Mesodermal cell (in vitro differentiated cells): ENCODE results near the gene FAM43A.
A peak's percentile ranks its signal among the peaks of the same experiment; 100 is the strongest.

Source experiments
- H3K27ac ChIP-seq: 2 replicates; pipeline ENCODE4 v1.7.0; 2013; ENCODE audit warnings: mild to moderate bottlenecking, low read depth, low read length, moderate library complexity; ENCODE audit not compliant: severe bottlenecking
- H3K36me3 ChIP-seq: 2 replicates; pipeline ENCODE4 v1.7.1; 2013; ENCODE audit warnings: mild to moderate bottlenecking, low read length, moderate library complexity; ENCODE audit not compliant: control insufficient read depth, insufficient read depth
- H3K4me1 ChIP-seq: one replicate; pipeline ENCODE4 v1.7.1; 2013; ENCODE audit warnings: mild to moderate bottlenecking, low read length; ENCODE audit not compliant: insufficient read depth, control insufficient read depth, poor library complexity, severe bottlenecking
- H3K4me3 ChIP-seq: 2 replicates; pipeline ENCODE4 v1.7.0; 2013; ENCODE audit warnings: low read length, control low read depth, mild to moderate bottlenecking; ENCODE audit not compliant: insufficient read depth, poor library complexity, severe bottlenecking; ENCODE audit errors: extremely low read depth
- H3K9me3 ChIP-seq: 2 replicates; pipeline ENCODE4 v1.7.1; 2013; ENCODE audit warnings: mild to moderate bottlenecking, low read length, moderate library complexity; ENCODE audit not compliant: control insufficient read depth
- WGBS, 2 experiments: methylation state at CpG; one replicate each; pipeline ENCODE4 v1.1.5; 2013; ENCODE audit warnings: missing lambda C conversion rate in 2 of 2; ENCODE audit not compliant: insufficient coverage in 2 of 2; 5-methylcytosine and 5-hydroxymethylcytosine counted together

The FAM43A gene

GRCh38 chr3:194707147-194707540, 21.5 kb downstream of the FAM43A start:
- Histone ChIP-seq H3K27ac (no peak overlapping the region), H3K36me3 (no peaks in the 10 kb centered on the region), H3K4me1 (peaks cover 15% of the 10 kb centered on the region), H3K4me3 (no peak overlapping the region), H3K9me3 (no peaks in the 10 kb centered on the region)
- WGBS, 2 experiments = 67 to 86% methylated on average over 4 to 6 of the region's 7 CpGs

GRCh38 chr3:194711286-194711685, 25.6 kb downstream of the FAM43A start:
- Histone ChIP-seq H3K27ac (peak overlapping the region; percentile 65), H3K36me3 (no peaks in the 10 kb centered on the region), H3K4me3 (no peak overlapping the region), H3K9me3 (no peaks in the 10 kb centered on the region), H3K4me1 (peaks cover 34% of the 10 kb centered on the region)
- WGBS, 2 experiments = 100% methylated on average over 3 of the region's 3 CpGs

GRCh38 chr3:194711913-194712312, 26.2 kb downstream of the FAM43A start:
- Histone ChIP-seq H3K9me3 (no peaks in the 10 kb centered on the region), H3K27ac (peak overlapping the region; percentile 65), H3K4me1 (peaks cover 28% of the 10 kb centered on the region), H3K36me3 (no peaks in the 10 kb centered on the region), H3K4me3 (no peak overlapping the region)
- WGBS, 2 experiments = 88 to 94% methylated on average over 4 to 6 of the region's 6 CpGs

DNA sequence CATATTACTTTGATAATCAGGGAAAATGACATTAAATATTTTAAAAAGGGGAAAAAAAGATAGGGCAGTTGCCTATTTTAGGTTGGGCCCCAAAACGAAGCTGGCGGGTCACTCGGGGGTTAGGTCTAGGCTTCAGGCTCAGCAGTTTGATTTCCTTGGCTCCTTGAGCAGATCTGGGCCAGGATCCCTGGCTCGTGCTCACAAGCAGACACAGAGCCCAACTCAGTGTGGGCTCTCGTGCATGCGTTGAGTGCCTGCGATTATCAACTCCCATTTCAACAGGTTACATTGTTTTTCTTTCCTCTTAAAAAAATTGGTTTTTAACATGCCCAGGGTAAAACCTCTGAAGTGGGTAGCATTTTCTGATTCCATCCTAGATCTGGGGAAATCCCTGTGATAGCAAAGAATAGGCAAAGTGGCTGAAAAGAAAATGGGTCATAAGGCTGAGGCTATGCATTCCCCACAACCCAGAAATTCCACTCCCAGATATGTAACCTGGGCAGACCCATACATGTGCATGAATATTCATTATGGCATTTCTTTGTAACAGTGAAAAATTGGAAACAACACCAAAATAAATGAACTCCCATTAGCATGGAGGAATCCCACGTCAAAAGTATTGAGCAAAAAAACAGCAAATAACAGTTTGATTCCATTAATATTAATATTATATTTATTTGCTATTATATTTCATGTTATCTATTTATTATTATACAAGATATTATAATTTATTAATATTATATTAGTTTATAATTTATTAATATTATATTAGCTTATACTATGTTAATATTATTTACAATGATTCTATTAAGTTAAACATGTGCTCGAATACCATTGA, 27.8 kb downstream of the FAM43A start:
- 87 to 91% methylated on average over 7 of the region's 9 CpGs for WGBS, 2 experiments
- H3K4me3 ChIP-seq = no peak overlapping the region
- peaks cover 27% of the 10 kb centered on the region for H3K4me1 ChIP-seq
- no peaks in the 10 kb centered on the region for H3K36me3 ChIP-seq
- H3K9me3 ChIP-seq = no peaks in the 10 kb centered on the region
- H3K27ac ChIP-seq = peak overlapping the region; percentile 16

GRCh38 chr3:194714137-194714455, 28.4 kb downstream of the FAM43A start:
- Histone ChIP-seq H3K36me3 (no peaks in the 10 kb centered on the region), H3K9me3 (no peaks in the 10 kb centered on the region), H3K4me1 (peaks cover 27% of the 10 kb centered on the region), H3K4me3 (no peak overlapping the region), H3K27ac (no peak overlapping the region)
- WGBS, 2 experiments = 94 to 96% methylated on average over 5 of the region's 5 CpGs

DNA sequence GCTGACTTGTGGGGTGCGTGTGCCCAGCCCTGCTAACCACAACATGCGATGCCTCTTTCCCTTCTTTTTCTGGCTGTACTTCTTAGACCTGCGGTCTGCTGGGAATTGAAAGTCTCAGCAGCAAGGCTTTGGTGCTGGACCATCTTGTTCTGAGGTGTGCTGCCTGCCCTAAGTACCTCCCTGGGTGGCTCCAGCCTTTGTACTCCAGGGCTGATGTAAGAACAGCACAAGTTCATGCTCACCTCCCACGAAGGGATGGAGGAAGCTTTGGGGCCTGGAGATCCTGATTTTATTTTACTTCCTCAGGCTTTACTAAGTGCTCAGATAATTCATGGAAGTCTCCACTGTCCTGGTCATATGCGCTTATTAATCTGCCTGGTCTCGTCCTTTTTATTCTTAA, 28.9 kb downstream of the FAM43A start:
- H3K4me1 ChIP-seq = peaks cover 27% of the 10 kb centered on the region
- H3K9me3 ChIP-seq = no peaks in the 10 kb centered on the region
- no peak overlapping the region for H3K4me3 ChIP-seq
- H3K36me3 ChIP-seq = no peaks in the 10 kb centered on the region
- 88 to 100% methylated on average over 5 to 6 of the region's 6 CpGs for WGBS, 2 experiments
- no peak overlapping the region for H3K27ac ChIP-seq

- WGBS, 2 experiments = 86 to 90% methylated on average over 4 to 8 of the region's 8 CpGs
- peak overlapping the region; percentile 10 for H3K27ac ChIP-seq
- H3K36me3 ChIP-seq = no peaks in the 10 kb centered on the region
Measured at GRCh38 chr3:194715022-194715800, 29.5 kb downstream of the FAM43A start.

GRCh38 chr3:194718079-194718478, 32.4 kb downstream of the FAM43A start:
- 64% methylated on average over 2 of the region's 2 CpGs; no CpG with 5 or more reads in 1 of the 2 experiments for WGBS, 2 experiments
- Histone ChIP-seq H3K9me3 (no peaks in the 10 kb centered on the region), H3K4me3 (no peak overlapping the region), H3K27ac (no peak overlapping the region), H3K36me3 (no peaks in the 10 kb centered on the region), H3K4me1 (peaks cover 22% of the 10 kb centered on the region)

More at GRCh38 chr3:194715022-194715800, 29.5 kb downstream of the FAM43A start:
- Histone ChIP-seq H3K4me1 (peaks cover 27% of the 10 kb centered on the region), H3K9me3 (no peaks in the 10 kb centered on the region), H3K4me3 (no peak overlapping the region)

DNA sequence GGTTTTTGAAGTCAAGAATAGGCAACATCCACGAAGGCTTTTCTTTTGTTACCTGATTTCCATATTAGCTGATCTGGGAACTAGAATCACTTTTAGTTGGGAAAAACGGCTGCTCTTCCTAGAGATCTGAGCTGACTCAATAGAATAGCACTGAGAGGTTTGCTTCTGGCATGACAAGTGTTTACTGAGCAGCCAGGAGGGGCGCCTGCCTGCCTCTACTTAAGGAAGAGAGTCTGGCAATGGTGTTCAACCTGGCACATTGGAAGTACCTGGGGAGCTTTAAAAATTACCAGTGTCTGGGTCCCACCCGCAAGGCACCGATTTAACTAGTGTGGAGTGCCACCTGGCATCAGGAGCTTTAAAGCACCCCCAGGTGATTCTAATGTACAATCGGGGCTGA, 34.4 kb downstream of the FAM43A start:
- peaks cover 10% of the 10 kb centered on the region for H3K4me1 ChIP-seq
- 83 to 95% methylated on average over 5 to 6 of the region's 6 CpGs for WGBS, 2 experiments
- H3K9me3 ChIP-seq = no peaks in the 10 kb centered on the region
- H3K27ac ChIP-seq = no peak overlapping the region
- no peak overlapping the region for H3K4me3 ChIP-seq
- no peaks in the 10 kb centered on the region for H3K36me3 ChIP-seq

GRCh38 chr3:194723846-194724618, 38.3 kb downstream of the FAM43A start:
- no peaks in the 10 kb centered on the region for H3K9me3 ChIP-seq
- H3K27ac ChIP-seq = no peak overlapping the region
- peaks cover 11% of the 10 kb centered on the region for H3K4me1 ChIP-seq
- H3K4me3 ChIP-seq = no peak overlapping the region
- 86 to 91% methylated on average over 6 to 7 of the region's 7 CpGs for WGBS, 2 experiments
- H3K36me3 ChIP-seq = no peaks in the 10 kb centered on the region
